ENCODE results near the gene CCDC51. TPM values are rescaled to one million over a fixed set of nuclear protein-coding genes. Genes with fewer than 3 reads are reported as not detected.

The CCDC51 gene
- total RNA-seq, 2 experiments from 2014 or later = 24.3 to 24.4 TPM

DNA sequence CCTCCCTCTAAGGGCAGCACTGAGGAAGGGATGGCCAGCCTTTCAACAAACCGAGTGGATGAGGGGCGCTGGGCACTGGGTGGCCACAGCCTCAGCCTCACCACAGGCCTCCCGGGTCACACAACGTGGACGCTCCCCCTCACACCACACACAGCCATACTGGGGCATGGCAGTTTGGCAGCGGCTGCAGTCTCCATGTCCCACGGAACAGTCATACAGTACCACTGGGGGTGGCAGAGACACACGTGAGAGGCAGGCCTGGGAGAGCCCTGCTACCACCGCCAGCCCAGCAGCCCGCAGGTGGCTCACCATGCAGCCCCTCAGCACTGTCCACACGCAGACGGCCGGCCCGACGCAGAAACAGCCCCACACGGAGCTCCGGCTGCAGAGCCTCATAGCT is 21.8 kb downstream of the CCDC51 start:
- CTCF ChIA-PET = interaction anchor here (0.6 to 9.5 kb wide), 4 partner anchors 17 to 217 kb away, joined by 3 to 60 read pairs (median 7); partner anchors contain the start of gene SLC26A6
- intact Hi-C loops (cut with micrococcal nuclease) = no loop called here
- Mint-ChIP-seq H3K9me3 (no peaks in the 10 kb centered on the region), H3K4me3 (no peak overlapping the region), H3K4me1 (ENCODE audit: low read depth) (no peaks in the 10 kb centered on the region), H3K27ac (no peak overlapping the region), H3K36me3 (no peaks in the 10 kb centered on the region), H3K27me3 (no peaks in the 10 kb centered on the region)
- DNase-seq = no peak
- POLR2A ChIA-PET = no interaction called here

DNA sequence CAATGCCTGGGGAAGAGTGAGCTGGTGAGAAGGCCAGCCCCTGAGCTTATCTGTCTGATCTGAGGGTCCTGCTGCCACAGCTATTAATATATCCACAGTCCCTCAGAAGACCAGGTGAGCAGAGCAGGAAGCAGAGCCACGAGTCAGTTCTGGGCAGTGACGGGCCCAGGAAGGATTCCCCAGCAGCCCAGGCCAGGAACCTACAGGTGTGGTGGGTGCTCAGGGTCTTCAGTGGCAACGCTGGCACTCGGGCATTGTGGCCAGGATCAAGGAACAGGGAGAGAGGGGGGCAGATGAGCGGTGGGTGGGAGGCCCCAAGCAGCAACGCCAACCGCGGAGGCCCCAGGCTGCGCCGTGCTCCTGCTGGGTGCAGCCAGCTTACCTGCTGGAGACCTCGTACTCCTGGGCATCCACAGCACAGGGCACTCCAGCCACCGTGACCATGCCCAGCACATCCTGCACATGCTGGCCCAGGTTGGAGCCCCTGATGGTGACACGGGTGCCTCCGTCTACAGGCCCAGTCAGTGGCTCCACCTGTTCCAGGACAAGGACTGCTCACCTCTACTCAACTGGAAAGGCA is 22.3 kb downstream of the CCDC51 start:
- no peak overlapping the region for H3K27ac Mint-ChIP-seq
- no peaks in the 10 kb centered on the region for H3K27me3 Mint-ChIP-seq
- H3K36me3 Mint-ChIP-seq = no peaks in the 10 kb centered on the region
- intact Hi-C loops (cut with micrococcal nuclease) = no loop called here
- ChIA-PET POLR2A (no interaction called here), CTCF (interaction anchor here (2.1 kb wide), 1 partner anchor 17 kb away, joined by 11 read pairs; no protein-coding TSS in a partner anchor)
- H3K4me3 Mint-ChIP-seq = no peak overlapping the region
- H3K4me1 Mint-ChIP-seq (ENCODE audit: low read depth) = no peaks in the 10 kb centered on the region
- no peak for DNase-seq
- H3K9me3 Mint-ChIP-seq = no peaks in the 10 kb centered on the region

DNA sequence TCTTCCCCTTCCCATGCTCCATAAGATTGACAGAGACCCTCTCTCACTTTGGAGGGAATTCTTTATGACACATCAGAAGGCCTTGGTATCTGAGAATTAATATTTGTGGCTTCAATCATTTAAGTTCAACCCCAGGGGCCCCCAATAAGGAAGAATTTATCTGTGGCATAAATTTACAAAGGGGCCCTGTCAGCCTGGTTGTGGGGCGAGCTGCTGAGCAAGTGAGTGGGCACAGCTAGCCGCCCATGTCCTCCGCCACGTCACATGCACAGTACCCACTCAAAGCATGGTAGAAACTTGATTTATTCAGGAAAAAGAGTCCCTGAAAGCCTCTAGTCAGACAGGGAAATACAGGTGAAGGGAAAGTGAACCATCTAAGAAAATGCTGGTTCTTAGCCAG is 23.4 kb downstream of the CCDC51 start:
- Mint-ChIP-seq H3K9me3 (no peaks in the 10 kb centered on the region), H3K4me1 (ENCODE audit: low read depth) (no peaks in the 10 kb centered on the region), H3K27ac (no peak overlapping the region), H3K27me3 (no peaks in the 10 kb centered on the region), H3K4me3 (no peak overlapping the region), H3K36me3 (no peaks in the 10 kb centered on the region)
- ChIA-PET CTCF (interaction anchor here (2.4 kb wide), 1 partner anchor 19 kb away, joined by 13 read pairs; no protein-coding TSS in a partner anchor), POLR2A (no interaction called here)
- DNase-seq = no peak
- intact Hi-C loops (cut with micrococcal nuclease) = no loop called here

DNA sequence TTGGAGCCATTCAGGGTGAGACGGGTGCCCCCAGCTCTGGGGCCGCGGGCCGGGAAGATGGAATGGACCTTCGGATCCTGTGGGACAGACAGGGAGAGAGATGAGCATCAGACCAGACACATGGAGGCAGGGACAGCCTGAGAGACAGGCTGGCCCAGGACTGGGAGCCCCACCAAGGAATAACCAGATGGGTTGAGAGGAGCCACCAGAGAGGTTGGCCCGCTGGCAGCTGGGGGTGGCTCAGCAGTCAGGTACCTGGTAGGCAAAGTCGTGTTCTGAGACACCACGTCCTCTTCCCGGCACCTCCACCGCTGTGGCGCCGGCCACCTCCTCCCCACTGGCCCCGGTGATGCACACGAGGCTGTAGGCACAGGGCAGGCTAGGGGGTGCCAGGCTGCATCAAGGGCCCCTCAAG is 23.8 kb downstream of the CCDC51 start:
- H3K36me3 Mint-ChIP-seq = no peaks in the 10 kb centered on the region
- H3K27me3 Mint-ChIP-seq = no peaks in the 10 kb centered on the region
- CTCF ChIA-PET = interaction anchor here (2.4 kb wide), 1 partner anchor 20 kb away, joined by 13 read pairs; no protein-coding TSS in a partner anchor
- H3K4me3 Mint-ChIP-seq = no peak overlapping the region
- POLR2A ChIA-PET = no interaction called here
- no peak for DNase-seq
- intact Hi-C loops (cut with micrococcal nuclease) = no loop called here
- no peaks in the 10 kb centered on the region for H3K9me3 Mint-ChIP-seq
- H3K4me1 Mint-ChIP-seq (ENCODE audit: low read depth) = no peaks in the 10 kb centered on the region
- H3K27ac Mint-ChIP-seq = no peak overlapping the region

DNA sequence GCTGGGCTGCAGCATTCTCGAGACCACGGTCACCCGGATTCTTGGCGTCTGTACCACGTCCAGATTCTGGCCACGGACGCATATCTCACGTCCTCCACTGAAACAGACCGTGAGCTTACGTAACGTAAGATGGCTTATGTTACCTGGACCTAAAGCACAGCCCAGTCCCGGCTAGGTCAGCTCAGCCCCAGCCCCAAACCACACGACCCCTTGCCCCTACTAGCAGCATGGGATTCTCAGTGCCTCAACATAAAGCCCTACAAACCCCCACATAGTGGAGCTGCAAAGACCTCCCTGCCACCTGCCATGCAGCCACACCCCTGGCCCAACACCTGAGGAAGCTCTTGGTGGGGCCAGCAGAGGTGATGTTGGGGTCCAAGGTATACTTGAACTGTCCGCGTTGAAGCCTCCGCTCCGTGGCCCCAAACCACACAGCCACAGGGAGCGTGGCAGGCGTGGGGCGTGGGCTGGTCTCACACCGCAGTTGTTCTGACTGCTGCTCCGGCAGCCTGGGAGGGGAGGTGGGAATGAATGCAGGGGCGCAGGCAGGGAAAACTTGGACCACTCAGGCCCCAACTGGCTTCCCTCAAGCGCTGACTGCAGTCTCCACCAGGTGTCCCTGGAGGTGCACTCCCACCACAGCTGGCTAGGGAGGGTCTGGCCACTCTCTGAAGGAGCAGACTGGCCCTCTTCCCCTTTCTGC is 24.5 kb downstream of the CCDC51 start:
- Mint-ChIP-seq H3K27ac (no peak overlapping the region), H3K9me3 (no peaks in the 10 kb centered on the region), H3K27me3 (no peaks in the 10 kb centered on the region), H3K4me3 (no peak overlapping the region), H3K4me1 (ENCODE audit: low read depth) (no peaks in the 10 kb centered on the region), H3K36me3 (no peaks in the 10 kb centered on the region)
- intact Hi-C loops (cut with micrococcal nuclease) = no loop called here
- ChIA-PET CTCF (interaction anchor here (0.9 to 2.4 kb wide), 3 partner anchors 15 to 134 kb away, joined by 3 to 13 read pairs (median 3); no protein-coding TSS in a partner anchor), POLR2A (no interaction called here)
- no peak for DNase-seq

DNA sequence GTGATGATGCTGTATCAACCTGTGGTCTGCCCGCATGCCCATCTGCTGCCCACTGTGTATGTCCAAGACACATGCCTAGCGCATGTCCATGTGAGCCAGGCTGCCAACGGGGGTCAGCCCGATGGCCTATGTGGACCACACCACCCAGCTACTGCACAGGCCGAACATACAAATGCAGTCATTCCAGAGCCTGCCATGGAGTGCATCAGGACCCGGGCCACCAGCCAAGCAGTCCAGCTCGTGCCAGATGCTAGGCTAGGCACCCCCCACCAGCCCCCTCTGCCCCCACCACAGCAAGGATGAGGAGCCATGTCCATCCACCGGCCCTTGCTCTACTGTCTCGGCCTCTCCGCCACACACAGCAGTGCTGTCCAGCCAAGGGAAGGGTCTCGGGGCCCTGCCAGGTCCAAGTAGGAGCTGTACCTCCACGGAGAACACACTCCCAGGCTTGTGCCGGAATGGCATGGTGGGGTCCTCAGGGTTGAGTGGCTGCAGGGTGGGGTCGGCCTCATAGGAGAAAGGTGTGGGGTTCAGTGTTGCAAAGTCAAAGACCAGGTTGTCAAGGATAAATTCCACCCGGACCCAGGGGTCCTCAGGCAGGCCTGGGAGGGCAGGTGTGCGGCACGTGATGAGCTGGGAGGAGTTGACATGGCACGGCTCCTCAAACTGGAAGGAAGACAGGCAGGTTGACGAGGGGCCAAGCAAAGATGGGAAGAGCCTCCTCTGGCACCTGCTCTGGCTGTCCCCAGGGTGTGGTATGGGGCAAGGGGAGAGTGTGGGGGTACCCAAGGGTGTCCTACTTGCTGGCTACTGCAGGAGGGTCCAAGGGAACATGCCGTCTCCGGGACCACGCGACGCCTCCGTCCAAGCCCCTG is 25.3 kb downstream of the CCDC51 start:
- CTCF ChIA-PET = interaction anchor here (0.9 to 2.4 kb wide), 3 partner anchors 14 to 135 kb away, joined by 3 to 13 read pairs (median 3); no protein-coding TSS in a partner anchor

DNA sequence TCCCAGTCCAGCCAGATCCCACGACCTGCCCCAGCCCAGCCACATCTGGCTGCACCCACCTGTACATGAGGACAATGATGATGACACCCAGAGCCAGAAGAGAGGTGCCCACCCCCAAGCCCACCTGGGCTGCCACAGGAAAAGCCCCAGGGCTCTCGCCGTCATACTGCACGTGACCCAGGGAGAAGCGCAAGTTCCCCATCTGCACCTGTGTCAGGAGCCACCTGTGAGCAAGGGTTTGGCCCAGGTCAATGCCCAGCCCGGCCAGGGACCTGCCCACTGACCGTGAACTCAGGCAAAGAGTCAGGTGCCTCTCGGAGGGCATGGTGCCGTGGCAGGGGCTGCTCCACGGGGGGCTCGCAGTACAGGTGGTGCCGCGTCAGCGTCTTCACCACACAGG is 26.3 kb downstream of the CCDC51 start:
- DNase-seq = no peak
- Mint-ChIP-seq H3K9me3 (no peaks in the 10 kb centered on the region), H3K4me1 (ENCODE audit: low read depth) (no peaks in the 10 kb centered on the region), H3K4me3 (no peak overlapping the region), H3K27me3 (no peaks in the 10 kb centered on the region), H3K27ac (no peak overlapping the region), H3K36me3 (no peaks in the 10 kb centered on the region)
- ChIA-PET POLR2A (no interaction called here), CTCF (interaction anchor here (1.0 to 3.4 kb wide), 3 partner anchors 13 to 140 kb away, joined by 3 to 13 read pairs (median 3); no protein-coding TSS in a partner anchor)
- intact Hi-C loops (cut with micrococcal nuclease) = no loop called here

More for the DNA sequence above, 25.3 kb downstream of the CCDC51 start:
- POLR2A ChIA-PET = no interaction called here
- Mint-ChIP-seq H3K4me3 (no peak overlapping the region), H3K36me3 (no peaks in the 10 kb centered on the region), H3K27ac (no peak overlapping the region), H3K9me3 (no peaks in the 10 kb centered on the region), H3K27me3 (no peaks in the 10 kb centered on the region), H3K4me1 (ENCODE audit: low read depth) (no peaks in the 10 kb centered on the region)
- intact Hi-C loops (cut with micrococcal nuclease) = no loop called here
- no peak for DNase-seq

DNA sequence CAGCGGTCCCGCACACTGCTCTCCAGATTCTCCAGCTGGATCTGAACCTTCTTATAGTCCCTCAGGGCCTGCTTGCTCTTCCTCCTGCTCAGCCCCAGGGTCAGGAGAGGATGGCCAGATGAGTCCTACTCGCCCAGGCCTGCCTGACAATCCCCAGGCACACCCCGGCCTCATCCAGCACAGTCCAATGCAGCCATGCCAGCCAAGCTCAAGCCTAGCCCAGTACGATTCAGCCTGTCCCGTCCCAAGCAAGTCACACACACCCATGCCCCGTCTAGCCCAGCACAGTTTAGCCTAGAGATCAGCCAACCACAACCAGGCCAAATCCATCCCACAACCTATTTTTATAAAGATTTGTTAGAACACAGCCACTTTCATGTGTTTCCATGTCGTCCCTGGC is 26.8 kb downstream of the CCDC51 start:
- DNase-seq = no peak
- intact Hi-C loops (cut with micrococcal nuclease) = no loop called here
- POLR2A ChIA-PET = no interaction called here
- Mint-ChIP-seq H3K27ac (no peak overlapping the region), H3K9me3 (no peaks in the 10 kb centered on the region), H3K4me1 (ENCODE audit: low read depth) (no peaks in the 10 kb centered on the region), H3K4me3 (no peak overlapping the region), H3K36me3 (no peaks in the 10 kb centered on the region), H3K27me3 (no peaks in the 10 kb centered on the region)
- CTCF ChIA-PET = interaction anchor here (1.0 to 3.4 kb wide), 3 partner anchors 12 to 139 kb away, joined by 3 to 13 read pairs (median 3); no protein-coding TSS in a partner anchor

DNA sequence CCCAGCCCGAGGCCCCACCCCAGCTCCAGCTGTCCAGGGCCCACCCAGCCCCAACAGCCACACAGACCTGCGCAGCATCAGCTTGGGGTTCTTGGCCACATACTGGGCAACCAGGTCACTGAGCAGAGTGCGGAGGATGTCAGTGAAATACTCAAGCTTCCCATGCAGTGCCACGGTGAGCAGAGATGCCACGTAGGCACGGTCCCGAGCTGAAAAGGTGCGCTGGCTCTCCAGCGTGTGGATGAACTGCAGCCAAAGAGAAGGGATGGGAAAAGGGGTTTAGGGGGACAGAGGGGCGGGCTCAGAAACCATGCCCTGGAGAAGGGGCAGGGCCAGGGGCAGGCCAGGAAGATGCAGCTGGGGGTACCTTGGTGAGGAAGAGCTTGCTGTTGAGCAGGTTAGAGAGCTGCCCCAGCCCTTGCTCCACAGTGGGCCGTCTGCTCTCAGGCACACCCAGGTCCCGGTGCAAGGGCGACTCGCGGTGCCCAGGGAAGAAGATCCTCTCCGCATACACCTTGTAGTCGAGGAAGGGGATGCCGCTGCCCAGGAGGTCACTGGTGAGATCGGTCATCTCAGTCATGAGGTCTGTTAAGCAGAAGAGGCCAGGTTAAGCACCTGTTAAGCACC is 27.4 kb downstream of the CCDC51 start:
- ChIA-PET CTCF (interaction anchor here (1.0 to 3.6 kb wide), 4 partner anchors 11 to 139 kb away, joined by 3 to 14 read pairs (median 8); no protein-coding TSS in a partner anchor), POLR2A (no interaction called here)
- H3K27ac Mint-ChIP-seq = no peak overlapping the region
- no peaks in the 10 kb centered on the region for H3K4me1 Mint-ChIP-seq (ENCODE audit: low read depth)
- no peaks in the 10 kb centered on the region for H3K27me3 Mint-ChIP-seq
- intact Hi-C loops (cut with micrococcal nuclease) = no loop called here
- H3K36me3 Mint-ChIP-seq = no peaks in the 10 kb centered on the region
- no peaks in the 10 kb centered on the region for H3K9me3 Mint-ChIP-seq
- no peak overlapping the region for H3K4me3 Mint-ChIP-seq
- no peak for DNase-seq

DNA sequence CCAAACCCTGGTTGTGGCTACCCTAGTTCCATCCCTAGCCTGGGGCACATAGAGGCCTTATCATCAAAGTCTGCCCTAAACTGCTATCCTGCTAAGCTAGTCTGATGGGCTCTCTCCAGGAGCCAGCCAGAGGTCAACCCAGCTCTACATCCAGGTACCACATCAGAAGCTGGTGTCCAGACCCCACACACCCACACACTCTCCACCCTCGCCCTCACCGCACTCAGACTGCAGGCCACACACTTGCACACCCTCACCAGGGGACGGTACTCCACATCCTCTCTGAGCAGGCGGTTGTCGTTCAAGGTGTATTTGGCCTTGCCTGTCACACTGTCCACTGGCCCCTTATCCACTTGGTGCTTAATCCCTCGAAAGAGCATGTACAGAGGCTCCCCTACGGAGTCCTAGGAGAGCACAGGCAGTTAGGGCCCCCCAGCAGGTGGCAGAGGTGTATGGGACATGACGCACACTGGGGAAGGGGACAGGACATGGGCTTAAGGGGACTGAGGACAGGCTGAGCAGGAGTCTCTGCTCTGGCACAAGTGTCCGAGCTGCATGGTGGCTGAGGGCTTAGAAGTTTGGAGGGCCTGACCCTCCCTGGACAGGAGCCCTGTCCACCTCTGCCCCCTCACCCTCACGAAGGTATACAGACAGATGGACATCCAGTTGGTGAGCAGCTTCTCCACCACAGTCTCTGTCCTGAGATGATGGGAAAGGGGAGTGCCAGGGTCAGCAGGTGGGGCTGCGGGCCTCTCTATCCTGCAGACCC is 28.1 kb downstream of the CCDC51 start:
- ChIA-PET POLR2A (no interaction called here), CTCF (interaction anchor here (3.4 to 3.6 kb wide), 2 partner anchors 11 to 24 kb away, joined by 13 to 14 read pairs; no protein-coding TSS in a partner anchor)
- intact Hi-C loops (cut with micrococcal nuclease) = no loop called here
- DNase-seq = no peak
- Mint-ChIP-seq H3K27ac (no peak overlapping the region), H3K9me3 (no peaks in the 10 kb centered on the region), H3K36me3 (no peaks in the 10 kb centered on the region), H3K27me3 (no peaks in the 10 kb centered on the region), H3K4me1 (ENCODE audit: low read depth) (no peaks in the 10 kb centered on the region), H3K4me3 (no peak overlapping the region)

DNA sequence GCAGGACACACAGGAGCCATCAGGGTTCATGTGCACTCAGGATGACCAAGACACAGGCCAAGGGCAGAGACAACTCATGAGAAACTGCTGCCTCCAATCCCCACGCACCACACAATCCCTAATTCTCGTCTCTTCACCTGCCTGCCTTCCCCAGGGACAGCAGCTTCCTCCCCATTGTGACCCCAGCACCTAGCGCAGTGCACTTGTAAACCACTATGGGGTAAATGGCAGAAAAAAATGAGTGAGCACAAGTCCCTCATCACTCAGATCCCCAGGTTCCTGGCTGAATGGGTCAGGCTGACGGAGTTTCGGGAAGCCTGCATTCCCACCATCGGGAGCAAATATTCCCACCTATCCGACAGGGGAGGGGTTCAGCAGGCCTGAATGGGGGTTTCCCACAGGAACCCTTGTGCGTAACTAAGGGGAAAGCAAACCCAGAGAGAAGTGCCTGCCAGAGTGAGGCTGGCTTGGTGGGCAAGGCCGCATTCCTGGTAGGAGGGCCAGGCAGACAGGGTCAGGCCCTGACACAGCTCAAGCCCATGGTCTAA is 28.8 kb downstream of the CCDC51 start:
- no peaks in the 10 kb centered on the region for H3K27me3 Mint-ChIP-seq
- POLR2A ChIA-PET = no interaction called here
- no peak for DNase-seq
- no peaks in the 10 kb centered on the region for H3K4me1 Mint-ChIP-seq (ENCODE audit: low read depth)
- no peaks in the 10 kb centered on the region for H3K36me3 Mint-ChIP-seq
- H3K4me3 Mint-ChIP-seq = no peak overlapping the region
- CTCF ChIA-PET = interaction anchor here (3.4 to 3.6 kb wide), 2 partner anchors 10 to 25 kb away, joined by 13 to 14 read pairs; no protein-coding TSS in a partner anchor
- no peak overlapping the region for H3K27ac Mint-ChIP-seq
- H3K9me3 Mint-ChIP-seq = no peaks in the 10 kb centered on the region
- intact Hi-C loops (cut with micrococcal nuclease) = no loop called here
